NB4 (cell line): Measurements from ENCODE around the gene NHLRC2.

ENCODE experiments used
- CTCF ChIP-seq: IDR thresholded peaks from one replicate; pipeline ENCODE4 v1.5.1; 2012; ENCODE audit warnings: low read depth, low read length
- MAX ChIP-seq: IDR thresholded peaks from 2 replicates; pipeline ENCODE4 v1.6.1; 2011; ENCODE audit warnings: low read depth, low read length
- POLR2A ChIP-seq: IDR thresholded peaks from 2 replicates; pipeline ENCODE4 v1.6.1; 2011; ENCODE audit warnings: mild to moderate bottlenecking; ENCODE audit not compliant: insufficient read length; ENCODE audit errors: extremely low read depth

GRCh38 chr10:113954409-113954808 is 99.9 kb downstream of the NHLRC2 start:
- no peak for TF ChIP-seq CTCF
- no peak for TF ChIP-seq POLR2A
- TF ChIP-seq MAX, result no peak
